SU-DHL-6 (cell line): ENCODE results near the gene IKZF5.

ENCODE experiments used
- CTCF ChIP-seq: fragments of 200-600 bp; sonication (generic); IDR thresholded peaks from one replicate; pipeline ENCODE4 v1.5.1; 2017; ENCODE audit warnings: antibody characterized with exemption, mild to moderate bottlenecking, low read length, moderate library complexity; ENCODE audit not compliant: insufficient read depth, poor library complexity, severe bottlenecking
- EZH2phosphoT487 ChIP-seq: fragments of 200-600 bp; sonication (generic), shearing (Covaris generic); conservative IDR thresholded peaks from 2 replicates; pipeline ENCODE4 v1.6.1; 2018; ENCODE audit warnings: mild to moderate bottlenecking, antibody characterized with exemption, low read length, moderate library complexity, mixed read lengths

- TF ChIP-seq CTCF: no peak
- no peak for TF ChIP-seq EZH2phosphoT487
These were observed 34.6 kb downstream of the IKZF5 start for GRCh38 chr10:122974023-122974422.
